GM21576 (cell line): ENCODE measurements around the gene CCNI.
"Not testable (repeated sequence)": the region's sequence is repeated elsewhere in the genome, so short reads cannot be mapped to it uniquely, and the experiment has no call there.

Source experiments
- ATAC-seq: cut with Tn5 transposase; IDR thresholded peaks from one replicate; pipeline ENCODE4 v1.9.1; 2021; ENCODE audit warnings: mild to moderate bottlenecking, moderate library complexity; ENCODE audit not compliant: unreplicated experiment

Gene CCNI

DNA sequence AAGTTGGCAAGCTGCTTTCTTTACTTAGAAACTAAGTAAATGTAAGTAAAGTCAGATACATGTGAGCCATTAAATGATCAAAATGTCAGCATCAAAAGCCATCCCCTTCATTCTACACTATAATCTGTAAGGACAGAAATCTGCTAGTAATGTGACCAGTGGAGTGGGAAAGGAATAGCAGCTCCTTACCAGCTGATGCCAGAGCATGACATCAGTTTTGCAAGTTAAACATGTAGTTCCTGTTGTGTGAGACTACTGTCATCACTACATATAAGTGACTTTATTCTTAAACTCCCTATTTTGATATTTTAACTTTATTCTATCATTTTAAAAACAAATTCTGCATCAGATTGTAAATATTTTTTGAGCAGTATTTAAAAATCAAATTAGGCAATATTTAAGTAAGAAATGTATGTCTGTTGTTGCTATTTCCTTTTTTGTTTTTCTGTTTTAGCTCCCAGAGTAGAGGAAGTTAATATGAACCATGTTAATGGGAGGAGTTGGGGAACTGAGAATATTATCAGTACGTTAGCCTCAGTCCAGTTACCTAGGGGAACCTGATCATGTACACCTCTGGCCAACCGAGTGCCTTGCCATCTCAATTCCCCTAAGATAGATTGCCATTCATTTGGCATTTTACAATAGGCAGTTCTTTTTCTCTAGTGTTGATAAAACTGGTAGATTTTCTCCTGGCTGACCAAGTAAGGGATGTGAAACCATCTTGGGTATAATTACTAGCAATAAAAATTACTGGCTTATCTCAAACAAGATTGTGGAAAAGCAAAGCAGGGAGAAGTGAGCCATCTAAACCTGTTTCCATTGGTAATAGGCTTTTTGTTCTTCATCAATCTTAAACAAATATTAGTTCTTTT, 34.7 kb downstream of the CCNI start:
- no peak for ATAC-seq

DNA sequence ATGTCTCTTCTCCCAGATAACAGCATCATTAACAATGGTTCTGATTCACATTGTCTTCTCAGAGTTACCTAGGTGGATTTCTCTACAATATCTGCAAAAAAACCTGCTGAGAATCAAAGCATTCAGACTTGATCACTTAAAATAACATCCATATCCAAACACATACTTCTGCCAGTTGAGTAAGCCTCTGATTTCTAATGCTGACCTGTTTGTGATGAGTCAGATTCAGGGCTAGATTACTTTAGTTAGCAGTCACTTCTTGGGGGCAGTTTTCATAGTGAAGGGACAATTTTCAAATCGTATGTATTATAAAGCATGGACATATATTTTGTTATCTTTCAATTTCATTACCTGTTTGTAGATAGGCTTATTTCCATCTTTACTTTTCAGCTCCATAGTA, 35.5 kb downstream of the CCNI start:
- no peak for ATAC-seq

DNA sequence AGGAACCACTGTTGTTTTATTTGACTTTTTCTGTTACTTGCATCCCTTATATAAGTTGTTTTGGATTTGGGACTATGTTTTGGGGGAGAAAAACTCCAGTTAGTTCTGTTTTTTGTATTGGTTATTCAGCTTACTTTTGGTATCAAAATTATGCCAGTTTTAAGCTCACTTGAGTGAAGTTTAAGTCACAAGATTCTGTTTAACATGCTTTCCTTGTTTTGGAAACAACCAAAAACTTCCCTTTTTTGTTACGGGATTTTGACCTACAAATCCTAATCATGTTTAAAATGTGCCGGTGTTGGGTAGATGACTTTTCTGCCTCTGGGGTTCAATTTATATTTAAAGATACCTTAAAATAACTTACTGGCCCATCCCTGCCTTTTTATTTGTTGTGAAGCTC, 36.0 kb downstream of the CCNI start:
- no peak for ATAC-seq

DNA sequence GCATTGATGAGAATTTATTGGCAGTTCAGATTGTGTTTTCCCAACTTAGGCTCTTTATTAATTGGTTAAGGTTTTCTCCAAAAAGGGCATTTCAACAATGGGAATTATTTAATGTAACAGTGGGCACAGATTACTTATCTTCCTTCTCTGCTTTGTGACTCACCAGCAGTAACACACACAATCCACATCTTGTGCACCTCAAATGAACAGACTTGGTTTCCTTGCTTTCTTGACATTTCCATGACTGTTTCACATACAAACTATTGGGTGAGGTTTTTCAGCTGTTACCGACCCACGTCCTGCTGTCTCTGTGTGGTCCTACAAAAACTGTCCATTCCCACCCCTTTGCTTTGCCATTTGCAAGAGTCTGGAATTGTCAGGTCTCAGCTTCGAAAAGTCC, 38.1 kb downstream of the CCNI start:
- no peak for ATAC-seq

DNA sequence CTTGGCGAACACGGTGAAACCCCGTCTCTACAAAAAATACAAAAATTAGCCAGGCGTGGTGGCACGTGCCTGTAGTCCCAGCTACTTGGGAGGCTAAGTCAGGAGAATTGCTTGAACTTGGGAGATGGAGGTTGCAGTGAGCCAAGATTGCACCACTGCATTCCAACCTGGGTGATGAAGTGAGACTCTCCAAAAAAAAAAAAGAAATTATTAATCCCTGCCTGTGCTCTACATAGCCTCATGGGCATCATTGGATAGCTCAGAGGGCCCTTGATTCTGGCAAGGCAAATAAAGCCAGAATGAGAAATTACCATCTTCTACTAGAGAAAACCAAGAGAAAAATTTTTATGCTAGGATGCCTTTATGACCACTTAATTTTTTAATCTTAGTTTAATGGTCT, 38.6 kb downstream of the CCNI start:
- not testable (repeated sequence) for ATAC-seq

DNA sequence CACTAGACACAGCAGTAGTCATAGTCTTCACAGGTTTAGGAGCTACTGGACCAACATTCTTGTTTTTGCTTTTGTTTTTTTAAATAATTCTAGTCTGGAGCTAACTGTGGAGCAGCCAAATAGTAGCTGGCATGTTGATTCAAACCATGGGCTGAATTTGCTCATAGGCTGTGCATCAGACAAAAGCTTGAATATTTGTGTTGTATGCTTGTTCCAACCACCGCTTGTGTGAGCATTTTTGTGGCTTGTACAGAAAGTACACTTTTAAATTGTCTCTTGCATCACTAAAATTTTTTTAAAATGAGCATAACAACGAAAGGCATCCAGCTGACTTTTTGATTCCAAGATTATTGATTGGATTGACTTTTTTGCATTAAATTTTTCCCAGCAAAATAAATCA, 39.6 kb downstream of the CCNI start:
- no peak for ATAC-seq

DNA sequence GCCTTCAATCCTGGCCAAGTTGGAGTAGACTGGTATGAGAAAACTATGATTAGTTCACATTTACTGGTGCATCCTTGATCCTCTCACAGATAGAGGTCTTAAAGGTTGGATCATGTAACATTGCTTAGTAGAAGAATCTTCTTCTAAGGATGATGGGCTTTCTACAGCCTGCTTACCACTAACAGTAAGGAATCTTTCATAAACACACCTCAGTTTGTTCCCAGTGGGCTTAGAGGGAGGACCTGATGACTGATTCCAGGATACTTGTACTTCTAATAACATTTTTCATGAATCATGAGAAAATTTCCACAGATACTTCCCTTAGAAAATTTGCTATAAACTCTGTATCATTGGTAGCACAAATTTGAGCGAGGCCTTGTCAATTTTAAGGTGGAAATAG, 40.6 kb downstream of the CCNI start:
- no peak for ATAC-seq

DNA sequence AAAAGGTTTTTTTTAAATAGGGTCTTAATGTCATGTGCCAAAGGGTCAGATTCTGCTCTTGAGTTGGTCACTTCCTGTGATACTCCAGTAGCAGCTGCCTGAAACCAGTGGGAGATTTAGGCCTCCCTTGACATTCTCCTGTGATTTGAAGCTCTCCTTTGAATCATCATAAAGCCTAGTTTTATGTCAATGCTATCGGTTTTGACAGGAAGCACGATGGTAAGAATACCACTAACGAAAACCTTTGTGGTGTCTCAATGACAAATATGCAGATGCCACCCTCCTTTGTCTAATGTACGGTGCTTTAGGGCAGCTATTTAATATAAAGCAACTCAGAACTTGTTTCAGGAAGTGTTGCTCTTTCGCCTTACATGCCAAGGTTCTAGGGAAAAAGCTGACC, 44.2 kb downstream of the CCNI start:
- no peak for ATAC-seq

DNA sequence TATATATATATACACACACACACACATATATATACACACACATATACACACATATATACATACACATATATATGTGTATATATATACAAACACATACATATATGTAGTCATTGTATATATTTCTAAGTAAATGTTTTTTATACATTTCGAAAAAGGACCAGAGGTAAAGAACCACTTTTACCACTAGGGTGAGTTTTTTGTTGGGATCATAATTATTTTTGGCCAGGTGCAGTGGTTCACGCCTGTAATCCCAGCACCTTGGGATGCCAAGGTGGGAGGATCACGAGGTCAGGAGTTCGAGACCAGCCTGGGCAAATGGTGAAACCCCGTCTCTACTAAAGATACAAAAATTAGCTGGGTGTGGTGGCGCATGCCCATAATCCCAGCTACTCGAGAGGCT, 46.0 kb downstream of the CCNI start:
- not testable (repeated sequence) for ATAC-seq

DNA sequence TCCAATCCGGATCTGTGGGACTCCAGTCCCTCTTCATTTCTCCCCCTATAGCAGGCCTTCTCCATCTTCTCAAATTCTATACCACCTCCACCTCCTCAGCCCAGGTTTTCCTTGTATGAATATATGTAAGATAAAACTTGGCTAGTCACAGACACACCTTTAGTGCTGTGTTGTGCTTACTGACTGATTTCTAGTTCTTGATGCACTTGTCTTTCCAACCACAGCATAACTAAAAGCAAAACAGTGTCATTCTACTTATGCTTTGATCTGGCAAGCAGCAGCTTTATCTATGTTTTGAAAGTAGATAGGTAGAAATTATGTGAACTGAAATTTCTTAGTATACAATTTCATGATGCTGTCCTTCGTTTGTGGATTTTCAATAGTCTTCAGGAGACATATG, 47.5 kb downstream of the CCNI start:
- ATAC-seq, result no peak

DNA sequence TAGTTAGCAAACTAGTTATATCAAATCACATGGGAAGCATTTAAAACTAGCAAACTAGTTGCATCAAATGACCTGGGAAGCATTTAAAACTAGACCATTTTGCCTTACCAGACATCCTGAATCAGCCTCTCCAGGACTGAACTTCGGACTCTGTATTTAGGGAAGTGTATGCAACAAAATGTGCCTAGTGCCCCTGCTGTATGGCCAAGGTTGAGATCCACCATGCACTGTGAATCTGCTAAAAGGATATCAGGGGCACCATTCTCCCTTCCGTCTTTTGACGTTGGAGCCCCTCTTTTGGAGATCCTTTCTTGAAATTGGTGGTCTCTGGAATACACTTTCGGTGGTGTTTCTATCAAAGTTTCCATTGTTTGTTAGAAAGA, 49.5 kb downstream of the CCNI start:
- no peak for ATAC-seq

DNA sequence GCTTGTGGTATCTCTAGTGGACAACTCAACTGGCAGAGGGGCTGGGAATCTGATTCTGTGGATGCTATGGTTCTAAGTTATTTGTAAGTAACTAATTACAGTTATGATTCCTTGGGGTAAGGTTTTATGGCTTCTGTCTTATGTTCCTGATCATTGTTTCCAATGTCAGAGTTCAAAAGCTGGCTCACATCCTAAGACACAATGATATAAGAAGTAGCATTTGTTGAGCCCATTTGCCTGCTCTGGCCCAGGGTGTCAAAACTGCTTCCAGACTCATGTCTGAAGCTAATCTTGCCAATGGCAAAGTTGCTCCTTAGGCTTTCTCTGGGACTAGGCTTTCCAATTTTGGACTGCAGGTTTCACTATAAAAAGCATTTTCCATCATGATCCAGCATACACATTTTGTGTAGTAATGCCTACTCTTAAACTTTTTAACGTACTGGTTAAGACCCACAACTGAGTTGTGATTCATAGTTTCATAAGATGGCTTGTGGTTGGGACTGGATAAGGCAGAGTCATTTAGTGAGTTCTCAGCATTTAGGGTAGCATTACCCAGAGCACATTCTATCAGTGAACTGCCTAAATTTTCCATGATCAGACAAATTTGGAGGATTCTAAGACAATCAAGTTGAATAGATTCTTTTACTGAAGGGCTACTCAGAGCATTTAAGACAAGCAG, 50.0 kb downstream of the CCNI start:
- ATAC-seq, result peak; percentile 76

DNA sequence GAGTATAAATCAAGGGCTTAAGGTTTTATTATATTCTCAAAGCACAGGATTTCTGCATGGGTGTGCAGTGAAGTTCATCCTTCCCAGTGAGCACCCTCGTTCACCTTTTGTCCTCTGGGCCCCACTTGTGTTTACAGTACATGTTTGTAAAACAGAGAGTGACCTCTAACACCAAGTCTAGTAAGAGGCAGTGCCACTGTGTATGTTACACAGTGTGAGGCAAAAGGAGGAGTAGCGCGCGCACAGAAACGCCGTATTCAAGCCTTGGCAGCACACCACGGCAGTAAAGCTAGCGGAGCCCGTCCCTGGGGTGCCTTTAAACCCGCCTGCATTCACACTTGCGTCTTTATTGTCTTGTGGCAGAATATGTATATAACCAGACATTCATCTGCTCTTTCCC, 51.9 kb downstream of the CCNI start:
- ATAC-seq, result no peak

DNA sequence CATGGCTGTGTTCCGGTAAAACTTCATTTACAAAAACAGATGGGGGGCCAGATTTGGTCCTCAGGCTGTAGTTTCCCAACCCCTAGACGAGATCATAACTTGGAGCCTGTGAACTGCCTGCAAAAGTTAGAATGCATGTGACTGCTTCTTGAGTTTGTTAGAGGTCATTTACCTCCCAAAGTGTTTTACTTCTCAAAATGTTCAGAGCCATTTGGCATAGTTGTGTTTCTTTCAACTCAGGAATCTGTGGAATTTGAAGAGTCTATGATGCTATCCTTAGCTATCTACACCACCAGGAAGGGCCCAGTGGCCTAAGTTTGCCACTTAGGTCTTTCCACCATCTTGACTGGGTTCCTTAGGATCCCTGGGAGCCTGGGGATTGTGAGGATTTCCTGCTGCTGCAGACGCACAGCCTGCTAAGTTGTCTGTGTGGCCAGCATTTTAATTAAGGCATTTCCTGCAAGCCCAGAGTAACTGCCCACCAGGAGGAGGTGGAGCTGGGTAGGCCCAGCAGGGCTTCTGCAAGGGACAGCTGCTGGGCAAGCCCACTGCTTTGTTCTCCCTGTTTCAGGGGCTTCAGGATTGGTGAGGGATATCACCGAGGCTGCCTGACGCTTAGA, 53.1 kb downstream of the CCNI start:
- ATAC-seq, result no peak

DNA sequence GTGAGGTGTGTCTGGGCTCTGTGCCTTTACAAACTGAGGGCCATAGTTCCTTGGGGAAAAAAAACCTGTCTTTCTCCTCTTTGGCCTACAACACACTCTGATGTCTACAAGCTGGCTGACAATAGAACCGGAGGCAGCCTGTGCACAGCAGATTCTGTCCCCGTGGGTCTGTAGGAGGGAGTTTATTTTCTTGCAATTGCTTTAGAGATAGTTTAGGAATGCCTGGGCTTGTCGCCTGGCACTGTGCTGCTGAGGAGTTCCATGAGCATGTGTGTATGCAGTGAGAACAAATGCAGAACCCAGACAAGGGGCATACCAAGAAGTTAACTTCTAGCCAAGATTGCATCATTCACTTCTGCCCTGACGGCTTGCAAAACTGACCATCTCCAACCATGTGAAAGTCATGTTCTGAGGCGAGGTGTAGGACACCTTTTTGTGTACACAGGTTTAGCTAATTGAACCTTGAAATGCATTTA, 54.1 kb downstream of the CCNI start:
- no peak for ATAC-seq

DNA sequence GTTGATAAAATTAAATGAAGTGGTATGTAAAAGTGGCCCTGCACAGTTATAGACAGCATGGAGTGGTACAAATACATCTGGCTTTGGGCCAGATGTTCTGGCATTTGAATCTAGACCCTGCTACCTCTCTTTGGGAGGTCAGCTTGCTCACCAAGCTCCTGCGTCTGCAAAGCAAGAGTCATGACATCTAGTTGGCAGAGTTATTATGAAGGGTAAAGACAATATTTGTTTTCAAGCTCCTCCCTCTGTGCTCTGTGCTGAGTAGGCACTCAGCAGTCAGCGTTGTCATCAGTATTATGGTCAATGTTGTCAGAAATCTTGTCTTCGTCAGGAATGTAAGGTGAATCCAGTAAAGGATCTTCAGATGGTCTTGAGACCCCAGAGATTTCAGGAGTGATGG, 55.8 kb downstream of the CCNI start:
- ATAC-seq, result no peak

DNA sequence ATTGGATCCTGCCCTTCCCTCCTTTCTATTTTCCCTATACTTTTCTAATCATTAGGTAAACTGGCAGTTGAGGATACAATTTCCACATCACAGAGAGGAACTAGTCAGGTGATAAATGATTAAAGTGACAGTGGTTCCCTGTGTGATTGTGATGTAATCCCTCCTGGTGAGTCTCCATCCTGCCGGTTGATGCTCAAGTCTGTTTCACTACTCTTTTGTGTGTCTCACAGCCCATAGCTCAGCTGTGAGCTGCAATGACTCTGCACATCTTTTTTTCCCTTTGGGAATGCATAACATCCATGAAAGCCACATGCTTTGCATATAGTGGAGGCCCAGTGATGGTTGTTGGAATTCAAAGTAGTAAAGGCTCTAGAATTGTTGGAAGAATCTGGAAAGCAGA, 60.4 kb downstream of the CCNI start:
- no peak for ATAC-seq

DNA sequence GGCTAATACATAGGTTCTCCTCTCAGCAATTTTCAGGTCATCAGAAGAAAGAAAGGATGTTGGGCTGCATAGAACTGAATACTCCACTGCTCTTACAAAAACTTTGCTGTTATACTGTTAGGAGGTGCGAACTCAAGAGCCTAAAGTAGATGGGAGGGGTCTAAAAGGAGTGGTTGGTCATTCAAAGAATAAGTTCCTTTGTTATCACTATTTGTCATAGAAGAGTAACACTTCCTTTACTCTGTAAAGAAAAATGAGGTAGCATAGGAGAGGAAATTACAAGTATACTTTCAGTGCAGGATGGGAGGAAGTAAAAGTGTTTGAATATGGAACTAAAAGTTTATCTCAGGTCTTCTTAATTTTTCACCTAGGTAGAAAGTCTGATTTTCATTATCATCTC, 61.5 kb downstream of the CCNI start:
- no peak for ATAC-seq

DNA sequence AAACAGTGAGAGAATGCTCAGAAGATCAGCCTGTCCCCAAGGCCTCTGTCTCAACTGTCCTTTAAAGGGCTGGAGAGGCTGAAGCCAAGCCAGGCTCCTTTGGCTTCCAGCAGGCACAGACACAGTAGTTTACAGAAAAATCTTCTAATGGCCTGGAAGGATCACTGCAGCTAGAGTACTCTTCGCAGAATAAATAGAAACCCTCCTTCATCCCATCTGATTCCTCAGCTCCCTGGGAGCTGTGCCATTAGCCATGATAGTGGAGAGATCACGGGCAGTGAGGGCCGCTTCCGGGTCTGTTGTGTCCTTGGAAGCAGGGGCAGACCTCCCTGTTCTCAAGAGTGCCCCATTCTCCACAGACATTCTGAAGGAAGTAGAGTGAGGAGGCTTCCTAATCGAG, 63.1 kb downstream of the CCNI start:
- ATAC-seq, result no peak

DNA sequence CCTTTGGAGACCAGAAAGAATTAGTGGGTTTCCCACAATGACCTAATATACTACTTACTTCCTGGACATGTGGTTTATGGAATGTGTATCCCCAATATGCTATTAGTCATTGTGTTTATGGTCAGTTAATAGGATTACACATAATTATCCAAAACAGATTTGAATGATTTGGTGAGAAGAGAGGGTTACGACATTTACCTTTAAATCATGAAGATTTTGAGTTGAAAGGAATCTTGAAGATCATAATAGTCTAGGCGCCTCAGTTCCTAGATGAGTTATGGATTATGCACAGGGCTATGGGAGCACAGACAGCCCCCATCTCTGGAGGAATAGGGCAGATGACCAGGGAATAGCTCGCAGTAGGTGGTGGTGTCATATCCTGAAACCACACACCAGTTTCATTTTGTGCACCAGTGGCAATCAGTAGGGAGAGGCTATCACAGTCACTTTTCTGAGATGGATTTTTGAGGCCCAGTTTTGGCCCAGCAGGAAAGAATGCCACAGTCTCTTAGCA, 64.9 kb downstream of the CCNI start:
- ATAC-seq, result no peak

DNA sequence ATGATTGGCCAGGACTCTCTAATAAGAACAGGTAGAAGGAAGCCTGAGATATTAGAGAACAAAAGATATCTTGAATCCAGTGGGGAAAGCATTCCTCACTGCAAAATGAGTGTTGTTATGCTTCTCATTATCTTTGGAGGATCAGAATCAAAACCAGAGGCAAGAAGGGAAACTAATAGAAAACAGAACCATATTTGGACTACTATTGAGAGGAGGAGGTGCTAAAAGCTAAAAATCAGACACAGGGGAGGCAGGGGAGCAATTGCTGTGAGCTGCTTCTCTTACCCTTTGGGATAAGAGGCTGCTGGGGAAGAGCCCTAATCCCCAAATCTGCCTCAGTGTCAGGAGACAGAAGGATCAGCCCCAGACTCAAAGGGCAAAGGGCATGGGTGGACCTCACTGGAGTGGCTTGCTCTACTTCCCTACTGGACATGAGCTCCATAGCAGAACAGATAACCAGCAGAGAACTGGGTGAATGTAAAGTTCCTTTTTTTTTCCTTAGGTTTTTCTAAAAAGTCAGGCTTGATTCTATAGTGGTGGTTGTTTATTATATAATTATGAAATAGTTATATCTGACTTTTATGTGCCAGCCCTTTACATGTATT, 66.2 kb downstream of the CCNI start:
- no peak for ATAC-seq
